Muscle of leg (tissue), 11 donors: ENCODE measurements around the gene LRMDA. TPM values are rescaled to one million over a fixed set of nuclear protein-coding genes. Genes with fewer than 3 reads are reported as not detected.

Source experiments
- DNase-seq: peaks from one replicate; pipeline ENCODE4 v3.0.0; 2013
- H3K27ac ChIP-seq: one replicate; pipeline ENCODE4 v1.5.1; 2013; ENCODE audit warnings: mild to moderate bottlenecking, low read length, control low read depth
- H3K27me3 ChIP-seq: one replicate; pipeline ENCODE4 v1.6.1; 2013; ENCODE audit warnings: low read length; ENCODE audit not compliant: control insufficient read depth, insufficient read depth
- H3K36me3 ChIP-seq: one replicate; pipeline ENCODE4 v1.6.1; 2013; ENCODE audit warnings: low read length; ENCODE audit not compliant: control insufficient read depth, insufficient read depth
- H3K4me1 ChIP-seq: one replicate; pipeline ENCODE4 v1.6.1; 2013; ENCODE audit warnings: low read length; ENCODE audit not compliant: control insufficient read depth, insufficient read depth
- H3K4me3 ChIP-seq: one replicate; pipeline ENCODE4 v1.5.1; 2013; ENCODE audit warnings: low read length, control low read depth
- H3K9me3 ChIP-seq: replicated peaks from 2 replicates; pipeline ENCODE4 v1.6.1; 2013; ENCODE audit warnings: low read depth, low read length; ENCODE audit not compliant: control insufficient read depth
- WGBS: methylation state at CpG from one replicate; pipeline ENCODE4 v1.1.5; 2013; ENCODE audit warnings: missing lambda C conversion rate; ENCODE audit not compliant: insufficient coverage; 5-methylcytosine and 5-hydroxymethylcytosine counted together
- polyA plus RNA-seq, 8 donors: library from polyadenylated mRNA; unstranded; fragments of 120-200 nt; gene quantifications; one replicate each; pipeline versions ENCODE4 v1.2.1 to v1.2.3, GENCODE V29; 2013; ENCODE audit warnings: inconsistent platforms in 1 of 8, low replicate concordance in 1 of 8; ENCODE audit not compliant: insufficient read length in 8 of 8, insufficient read depth in 1 of 8
- total RNA-seq: library from RNA; stranded (reverse); fragments of 120-200 nt; gene quantifications from one replicate; pipeline ENCODE4 v1.2.4, GENCODE V29; 2013

The LRMDA gene
- total and polyA plus RNA-seq, 9 donors: 4.8 to 7.9 (median 5.7) TPM

DNA sequence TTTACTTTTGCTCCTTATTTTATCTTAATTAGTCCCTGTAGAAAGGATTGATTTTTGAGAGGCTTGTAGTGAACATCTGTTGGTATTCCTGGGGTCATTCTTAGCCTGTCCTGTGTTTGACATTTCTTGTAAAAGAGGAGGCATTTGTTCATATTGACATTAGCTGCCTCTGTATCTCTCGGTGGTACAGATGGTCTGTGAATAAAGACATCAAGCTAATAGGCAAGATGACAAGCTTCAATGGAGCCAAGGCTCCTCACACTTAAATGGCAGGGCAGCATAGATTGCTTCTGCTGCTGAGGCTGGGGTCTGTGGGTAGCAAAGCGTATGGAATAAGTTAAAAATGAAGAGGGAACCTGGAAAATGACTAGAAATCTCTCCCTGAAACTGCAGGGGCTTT, 687.6 kb downstream of the LRMDA start:
- no peaks in the 10 kb centered on the region for H3K36me3 ChIP-seq
- 57% methylated on average over 1 of the region's 2 CpGs for WGBS
- no peak overlapping the region for H3K27ac ChIP-seq
- H3K27me3 ChIP-seq: no peaks in the 10 kb centered on the region
- H3K9me3 ChIP-seq: no peaks in the 10 kb centered on the region
- H3K4me3 ChIP-seq: no peak overlapping the region
- DNase-seq: no peak
- peaks cover 11% of the 10 kb centered on the region for H3K4me1 ChIP-seq

- no peaks in the 10 kb centered on the region for H3K9me3 ChIP-seq
- no peak overlapping the region for H3K27ac ChIP-seq
- no peaks in the 10 kb centered on the region for H3K36me3 ChIP-seq
- no CpG with 5 or more reads among the region's 1 CpG for WGBS
- H3K27me3 ChIP-seq: no peaks in the 10 kb centered on the region
- H3K4me1 ChIP-seq: peaks cover 7% of the 10 kb centered on the region
- DNase-seq: no peak
- no peak overlapping the region for H3K4me3 ChIP-seq
Measured at GRCh38 chr10:76119515-76119914, 688.1 kb downstream of the LRMDA start.

- WGBS: 78% methylated on average over 3 of the region's 4 CpGs
- Histone ChIP-seq H3K9me3 (no peaks in the 10 kb centered on the region), H3K27me3 (no peaks in the 10 kb centered on the region), H3K4me3 (no peak overlapping the region), H3K4me1 (no peaks in the 10 kb centered on the region), H3K36me3 (no peaks in the 10 kb centered on the region), H3K27ac (no peak overlapping the region)
- DNase-seq: no peak
Measured at GRCh38 chr10:76122056-76122455, 690.6 kb downstream of the LRMDA start.

- H3K9me3 ChIP-seq: no peaks in the 10 kb centered on the region
- no peaks in the 10 kb centered on the region for H3K4me1 ChIP-seq
- H3K36me3 ChIP-seq: no peaks in the 10 kb centered on the region
- no peak overlapping the region for H3K27ac ChIP-seq
- H3K27me3 ChIP-seq: no peaks in the 10 kb centered on the region
- DNase-seq: no peak
- WGBS: 56% methylated on average over 1 of the region's 1 CpG
- H3K4me3 ChIP-seq: no peak overlapping the region
Measured at GRCh38 chr10:76124280-76124679, 692.9 kb downstream of the LRMDA start.

GRCh38 chr10:76125900-76126299, 694.5 kb downstream of the LRMDA start:
- Histone ChIP-seq H3K27me3 (no peaks in the 10 kb centered on the region), H3K9me3 (no peaks in the 10 kb centered on the region), H3K27ac (no peak overlapping the region), H3K36me3 (no peaks in the 10 kb centered on the region), H3K4me1 (no peaks in the 10 kb centered on the region), H3K4me3 (no peak overlapping the region)
- DNase-seq: no peak
- WGBS: no CpG with 5 or more reads among the region's 2 CpGs

DNA sequence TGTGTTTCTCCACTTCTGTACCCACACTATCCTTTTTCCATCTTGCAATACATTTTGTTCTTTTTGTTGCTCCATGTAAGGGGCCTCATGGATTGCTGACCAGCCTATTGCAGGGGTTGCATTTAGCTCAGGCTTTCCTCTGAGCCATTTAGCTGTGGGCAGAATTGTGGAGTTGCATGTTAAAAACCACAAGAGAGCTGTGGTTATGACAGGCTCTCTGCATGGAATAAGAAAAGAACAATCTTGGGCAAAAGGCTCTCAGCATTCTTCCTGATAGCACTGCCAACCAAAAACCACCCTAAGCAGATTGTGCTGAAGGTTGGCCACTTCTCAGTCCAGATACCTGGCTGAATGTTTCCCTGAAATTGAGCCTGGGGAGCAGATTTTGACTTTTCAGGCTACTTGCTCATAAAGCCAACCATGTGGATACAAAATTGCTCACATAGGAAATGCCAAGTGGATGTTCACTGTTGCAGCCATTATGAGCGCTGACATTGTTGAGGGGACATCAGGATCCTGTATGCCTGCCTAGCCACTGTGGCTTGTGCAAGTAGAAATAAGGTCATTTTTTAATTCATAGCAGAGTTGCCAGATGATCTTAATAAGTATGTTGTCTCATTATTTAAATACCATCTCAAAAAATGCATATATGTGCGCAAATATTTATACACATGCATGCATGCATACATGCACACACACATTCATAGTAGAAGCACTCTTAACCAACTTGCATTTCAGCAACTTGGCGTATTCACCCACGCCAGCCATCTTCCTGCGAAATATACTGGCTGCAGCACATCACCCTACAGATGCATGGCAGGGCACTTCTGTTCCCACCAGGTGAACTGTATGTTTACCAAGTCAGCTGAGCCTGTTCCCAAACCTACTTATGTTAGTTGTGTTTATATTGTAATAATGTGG, 695.4 kb downstream of the LRMDA start:
- Histone ChIP-seq H3K27ac (no peak overlapping the region), H3K36me3 (no peaks in the 10 kb centered on the region), H3K4me3 (no peak overlapping the region), H3K9me3 (no peaks in the 10 kb centered on the region), H3K4me1 (no peaks in the 10 kb centered on the region), H3K27me3 (no peaks in the 10 kb centered on the region)
- 87% methylated on average over 3 of the region's 5 CpGs for WGBS
- no peak for DNase-seq

DNA sequence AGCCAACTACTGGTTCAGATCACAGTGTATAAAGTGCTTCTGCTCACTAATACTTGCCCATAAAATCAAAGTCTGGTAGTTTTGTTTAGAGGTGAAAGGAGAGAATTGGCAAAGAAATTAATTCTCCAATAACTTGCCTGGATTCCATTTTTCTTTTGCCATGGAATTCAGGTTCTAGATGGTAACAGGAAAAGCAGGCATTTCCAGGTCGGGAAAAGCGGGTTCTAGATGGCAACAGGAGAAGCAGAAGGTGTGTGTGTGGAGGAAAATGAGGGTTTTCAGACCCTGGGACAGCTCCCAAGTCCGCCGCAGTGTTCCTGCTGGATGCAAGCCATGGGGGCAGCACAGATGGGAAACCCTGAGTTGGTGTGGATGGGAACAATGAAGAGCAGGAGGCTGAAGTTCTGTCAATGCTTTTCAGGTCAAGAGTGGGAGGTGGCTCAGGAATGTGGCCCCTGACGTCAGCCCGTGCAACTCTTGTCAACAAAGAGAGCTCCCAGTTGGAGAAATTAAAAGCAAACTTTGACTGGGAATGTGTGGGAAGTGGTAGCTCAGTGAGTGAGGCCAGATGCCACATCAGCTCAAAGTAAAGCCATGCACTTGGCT, 696.7 kb downstream of the LRMDA start:
- Histone ChIP-seq H3K36me3 (no peaks in the 10 kb centered on the region), H3K27ac (no peak overlapping the region), H3K4me3 (no peak overlapping the region), H3K9me3 (no peaks in the 10 kb centered on the region), H3K27me3 (no peaks in the 10 kb centered on the region), H3K4me1 (no peaks in the 10 kb centered on the region)
- 77% methylated on average over 6 of the region's 6 CpGs for WGBS
- no peak for DNase-seq

DNA sequence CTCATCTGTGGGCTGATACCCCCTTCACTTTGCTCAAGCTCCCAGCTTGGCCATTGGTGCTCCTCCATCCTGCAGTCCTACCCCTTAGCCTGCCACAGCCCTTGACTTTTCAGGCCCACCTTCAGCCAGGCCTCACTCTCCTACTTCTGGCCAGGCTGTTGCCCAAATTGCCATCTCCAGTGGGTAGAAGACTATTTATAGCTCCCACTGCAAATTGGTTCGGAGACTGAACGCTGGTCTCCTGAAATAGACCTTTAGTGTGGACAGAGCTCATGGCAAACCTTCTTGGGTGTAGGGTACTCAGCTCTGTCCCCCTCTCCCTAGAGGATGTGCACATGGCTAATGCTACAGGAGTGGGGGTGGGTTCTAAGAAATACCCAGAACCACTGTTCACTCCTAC, 697.8 kb downstream of the LRMDA start:
- DNase-seq: no peak
- WGBS: no CpG with 5 or more reads among the region's 2 CpGs
- no peak overlapping the region for H3K4me3 ChIP-seq

GRCh38 chr10:76130892-76131291, 699.5 kb downstream of the LRMDA start:
- Histone ChIP-seq H3K4me1 (no peaks in the 10 kb centered on the region), H3K9me3 (no peaks in the 10 kb centered on the region), H3K27me3 (no peaks in the 10 kb centered on the region), H3K36me3 (no peaks in the 10 kb centered on the region), H3K4me3 (no peak overlapping the region), H3K27ac (no peak overlapping the region)
- WGBS: 93% methylated on average over 4 of the region's 7 CpGs
- DNase-seq: no peak

More for the DNA sequence above, 697.8 kb downstream of the LRMDA start:
- Histone ChIP-seq H3K27ac (no peak overlapping the region), H3K36me3 (no peaks in the 10 kb centered on the region), H3K27me3 (no peaks in the 10 kb centered on the region), H3K9me3 (no peaks in the 10 kb centered on the region), H3K4me1 (no peaks in the 10 kb centered on the region)

DNA sequence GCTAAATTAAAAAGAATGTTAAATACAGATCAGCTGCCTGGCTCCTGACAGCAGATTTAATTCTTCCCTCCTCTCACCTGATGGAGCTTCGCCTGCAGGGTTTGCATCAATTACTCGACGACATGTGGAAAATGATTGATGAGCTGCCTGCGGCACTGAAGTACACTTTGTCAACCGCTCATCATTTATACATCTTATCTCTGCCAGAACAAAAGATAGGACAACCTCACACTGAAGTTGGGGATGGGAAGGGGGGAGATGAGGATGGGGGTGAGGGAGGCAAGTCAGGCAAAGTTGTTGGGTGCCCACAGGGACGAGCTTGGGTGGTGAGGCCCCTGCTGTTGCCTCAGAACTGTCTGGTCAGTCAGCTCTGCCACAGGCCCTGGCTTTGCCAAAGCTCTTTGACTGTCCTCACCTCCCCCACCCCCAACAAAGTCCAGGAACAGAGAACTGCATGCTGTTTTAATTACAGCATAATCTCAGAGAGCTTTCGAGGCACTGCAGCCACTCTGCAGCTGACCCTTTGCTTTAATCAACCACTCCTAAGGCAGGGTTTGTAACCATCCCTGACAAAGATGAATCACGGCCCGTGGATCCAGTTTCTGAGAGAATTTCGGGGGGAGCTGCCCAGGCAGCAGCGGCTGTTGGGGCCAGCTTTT, 702.3 kb downstream of the LRMDA start:
- 49% methylated on average over 5 of the region's 11 CpGs for WGBS
- Histone ChIP-seq H3K9me3 (no peaks in the 10 kb centered on the region), H3K4me3 (no peak overlapping the region), H3K4me1 (peaks cover 4% of the 10 kb centered on the region), H3K36me3 (no peaks in the 10 kb centered on the region), H3K27me3 (no peaks in the 10 kb centered on the region), H3K27ac (no peak overlapping the region)
- no peak for DNase-seq
